NCI-H1092 treated with DMSO at 0.1 percent for 48 hours (cell line): ENCODE data around the gene SLCO4A1.

ENCODE experiments used
- DNase-seq: peaks from one replicate; lab custom pipeline; 2025; lab: John Stamatoyannopoulos, UW

SLCO4A1 gene

DNA sequence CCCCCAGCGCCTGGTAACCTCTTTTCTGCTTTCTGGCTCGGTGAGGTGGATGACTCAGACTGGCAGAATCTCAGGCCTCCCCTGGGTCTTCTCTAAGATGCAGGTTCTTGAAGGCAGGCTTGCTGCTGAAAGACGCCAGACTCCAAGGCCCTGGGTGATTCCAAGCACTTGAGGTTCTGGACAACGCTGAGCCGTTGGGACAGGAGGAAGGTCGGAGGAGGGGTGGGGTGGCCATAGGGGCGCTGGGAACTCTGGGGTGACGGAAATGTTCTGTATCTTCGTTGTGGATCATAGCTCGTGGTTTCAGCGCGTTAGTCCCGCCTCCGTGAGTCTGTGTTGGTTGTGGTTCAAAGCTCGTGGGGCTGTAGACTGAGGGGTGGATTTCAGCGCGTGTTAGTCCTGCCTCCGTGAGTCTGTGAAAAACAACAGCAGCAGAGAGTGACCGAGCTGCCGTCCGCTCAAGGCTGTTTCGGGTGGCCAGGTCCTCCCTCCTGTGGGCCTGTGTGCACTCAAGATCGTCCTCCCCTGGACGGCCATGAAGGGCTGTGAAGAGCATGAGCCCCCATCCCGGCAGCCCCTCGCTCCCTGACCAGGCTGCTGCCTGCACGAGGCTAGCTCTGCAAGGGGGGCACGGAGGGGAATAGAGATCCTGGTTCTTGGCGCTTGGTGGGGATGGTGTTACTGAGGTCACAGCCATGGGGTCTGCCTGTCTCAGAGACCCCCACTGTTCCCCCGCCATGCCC, 74.1 kb downstream of the SLCO4A1 start:
- no peak for DNase-seq

DNA sequence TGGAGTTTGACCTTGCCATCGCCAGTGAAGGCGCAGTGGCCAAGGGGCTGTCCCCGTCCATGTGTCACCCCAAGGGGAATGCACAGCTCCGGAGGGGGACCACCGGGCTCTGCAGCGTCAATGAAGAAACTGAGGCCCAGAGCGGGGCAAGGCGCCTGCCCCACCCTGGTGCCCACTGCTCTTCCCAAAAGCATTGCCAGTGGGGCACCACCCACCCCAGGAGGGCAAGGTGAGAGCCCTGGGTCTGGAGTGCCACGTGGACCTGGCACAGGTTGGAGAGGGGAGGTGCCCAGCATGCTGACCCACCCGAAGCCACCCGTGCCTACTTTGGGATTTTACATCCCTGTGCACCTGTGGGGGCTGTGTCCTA, 74.6 kb downstream of the SLCO4A1 start:
- DNase-seq: no peak

DNA sequence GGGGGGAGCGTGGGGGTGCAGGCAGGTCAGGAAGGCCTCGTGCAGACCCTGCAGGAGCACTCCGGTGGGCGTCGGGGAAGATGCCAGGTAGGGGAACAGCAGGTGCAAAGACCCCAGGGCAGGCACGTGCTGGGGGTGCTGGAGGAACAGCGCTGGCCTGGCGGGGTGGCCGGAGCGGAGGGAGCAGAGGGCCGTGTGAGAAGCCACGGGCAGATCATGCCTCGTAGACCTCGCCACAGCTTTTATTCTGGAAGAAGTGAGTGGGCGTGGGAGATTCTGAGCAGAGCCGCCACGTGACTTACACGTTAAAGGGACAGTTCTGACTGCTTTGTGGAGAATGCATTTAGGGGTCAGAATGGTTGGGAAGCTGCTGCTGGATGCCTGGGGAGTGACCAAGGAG, 75.6 kb downstream of the SLCO4A1 start:
- DNase-seq: no peak

DNA sequence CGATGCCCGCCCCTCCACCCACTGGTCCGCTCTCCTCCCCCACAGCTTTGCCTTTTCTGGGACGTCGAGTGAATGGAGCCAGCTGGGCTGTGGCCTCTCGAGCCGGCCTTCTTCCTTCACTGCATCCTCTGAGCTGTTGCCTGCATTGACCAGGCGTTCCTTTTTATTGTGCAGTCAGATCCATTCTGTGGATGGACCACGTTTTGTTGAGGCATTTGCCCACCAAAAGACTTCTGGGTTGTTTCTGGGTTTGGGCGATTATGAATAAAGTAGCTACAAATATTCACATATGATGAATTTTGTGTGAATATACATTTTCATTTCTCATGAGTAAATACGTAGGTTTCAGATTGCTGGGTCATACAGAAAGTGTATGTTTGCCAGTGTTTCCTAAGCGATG, 76.2 kb downstream of the SLCO4A1 start:
- no peak for DNase-seq

DNA sequence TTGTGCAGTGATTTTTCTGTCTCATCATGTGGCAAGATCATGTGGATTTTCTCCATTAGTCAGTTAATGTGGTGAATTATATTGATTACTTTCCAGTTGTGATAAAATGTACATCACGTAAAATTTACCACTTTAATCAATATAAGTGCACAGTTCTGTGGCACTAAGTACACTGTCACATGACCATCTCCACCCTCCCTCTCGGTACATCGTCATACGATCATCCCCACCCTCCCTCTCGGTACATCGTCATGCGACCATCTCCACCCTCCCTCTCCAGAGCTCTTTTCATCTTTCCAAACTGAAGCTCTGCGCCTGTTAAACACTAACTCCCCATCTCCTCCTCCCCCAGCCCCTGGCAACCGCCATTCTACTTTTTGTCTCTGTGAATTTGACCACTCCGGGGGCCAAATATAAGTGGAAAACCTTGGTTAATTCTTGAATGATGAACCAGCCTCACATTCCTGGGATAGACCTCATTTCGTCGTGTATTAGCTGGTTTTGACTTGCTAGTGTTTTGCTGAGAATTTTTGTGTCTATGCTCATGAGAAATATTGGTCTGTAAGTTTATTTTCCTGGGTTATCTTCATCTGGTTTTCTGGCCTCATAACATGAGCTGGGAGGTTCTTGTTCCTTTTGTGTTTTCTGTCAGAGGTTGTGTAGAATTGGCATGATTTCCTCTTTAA, 77.1 kb downstream of the SLCO4A1 start:
- no peak for DNase-seq
